Pancreas (tissue), 10 donors: ENCODE results near the gene SPAG17. TPM values are rescaled to one million over a fixed set of nuclear protein-coding genes. Genes with fewer than 3 reads are reported as not detected.

ENCODE experiments used
- ATAC-seq, 4 donors: fragments of 200-7000 bp; cut with Tn5 transposase; one replicate each; pipeline versions ENCODE4 v1.8.0 to v1.9.1; 2020; ENCODE audit warnings: mild to moderate bottlenecking in 4 of 4, moderate library complexity in 4 of 4
- DNase-seq, 6 donors: peaks; one replicate each; pipeline ENCODE4 v3.0.0-alpha.2; 2020
- FAIRE-seq: peaks from 2 replicates; lab custom pipeline; 2012; peaks lifted over from hg19 to GRCh38; lab: Jason Lieb, UNC
- H3K27ac ChIP-seq, 4 donors: fragments of 200-600 bp; sonication (generic); 1 replicate in 3 of 4; 2 replicates in 1 of 4; pipeline versions ENCODE4 v1.5.0 to v1.8.0; 2020
- H3K27me3 ChIP-seq, 4 donors: fragments of 200-600 bp; one replicate each; pipeline ENCODE4 v1.8.0; 2021
- H3K36me3 ChIP-seq, 3 donors: fragments of 200-600 bp; sonication (generic) in 1 of 3; one replicate each; pipeline versions ENCODE4 v1.5.0 to v1.8.0; 2020 to 2021
- H3K4me1 ChIP-seq, 3 donors: fragments of 200-600 bp; one replicate each; pipeline ENCODE4 v1.8.0; 2021
- H3K4me3 ChIP-seq, 4 donors: fragments of 200-600 bp; sonication (generic) in 2 of 4; one replicate each; pipeline versions ENCODE4 v1.5.0 to v1.8.0; 2020 to 2021
- H3K9me3 ChIP-seq, 4 donors: fragments of 200-600 bp; one replicate each; pipeline ENCODE4 v1.8.0; 2021
- WGBS, 2 donors: extraction: QIAGEN DNeasy Blood & Tissue Kit; methylation state at CpG; one replicate each; pipeline ENCODE4 v1.1.7; 2013; 5-methylcytosine and 5-hydroxymethylcytosine counted together
- intact Hi-C, 3 donors: fragments of 100-400 bp; cut with DNase I; formaldehyde crosslinking; loops; one replicate each; pipeline versions ENCODE4 v1.11.1 to v1.14.2; 2022
- polyA plus RNA-seq, 2 donors: library from polyadenylated mRNA; stranded (reverse); fragments of 200-250 nt; gene quantifications; one replicate each; pipeline ENCODE4 v1.2.3, GENCODE V29; 2013
- total RNA-seq, 6 donors: library from RNA; stranded (reverse); fragmentation: NEBNext Ultra II Directional in 4 of 6; extraction: Animal tissue kit (Norgen Biotek cat#: 25700) in 4 of 6; gene quantifications; one replicate each; pipeline versions ENCODE4 v1.2.1 to v1.2.4, GENCODE V29; 2021 to 2023
- TF ChIP-seq, protein P1 (sequence below), 4 donors: fragments of 200-600 bp; sonication (generic) in 3 of 4; IDR thresholded peaks; one replicate each; pipeline versions ENCODE4 v1.5.0 to v1.8.0; 2021; ENCODE audit warnings: antibody characterized with exemption in 4 of 4
- donor health status: healthy with polysubstance abuse.
- donor health status: DM: no; HTN: no; CAD: no; lungs with moderate emphysema.
- donor health status: DM: no; HTN: no; CAD: no.
- donor health status: control.
- donor health status: control.
- donor health status: Bipolar disorder and iron deficiency.
- donor health status: DM: yes; HTN: yes; CAD: no.
- donor health status: DM: no; HTN: no; CAD: no.
- donor health status: DM: no; HTN: no; CAD: no.
- donor health status: DM: yes; HTN: yes; CAD: no.

SPAG17 gene
- total and polyA plus RNA-seq, 8 donors: 0.61 to 3.5 (median 1.2) TPM

DNA sequence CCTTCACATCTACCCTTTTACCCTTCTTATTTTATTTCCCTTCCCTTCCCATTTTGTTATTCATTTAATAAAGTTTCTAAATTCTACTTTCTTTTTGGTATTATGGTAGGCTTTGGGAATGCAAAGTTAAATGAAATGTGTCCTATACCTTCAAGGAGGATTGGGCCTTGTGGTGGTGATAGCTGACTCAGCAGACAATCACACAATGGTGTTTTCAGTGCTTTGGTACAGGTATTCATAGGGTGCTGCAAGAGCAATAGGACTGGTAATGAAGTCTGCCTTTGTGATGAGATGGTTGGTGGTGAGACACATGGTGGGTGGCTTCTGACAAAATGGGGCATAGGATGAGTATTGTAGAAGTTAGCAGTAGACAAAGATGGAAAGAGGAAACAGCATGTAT lies 21.9 kb upstream of the SPAG17 start:
- Histone ChIP-seq H3K9me3 (no peaks in the 10 kb centered on the region), H3K27me3 (no peaks in the 10 kb centered on the region), H3K4me1 (no peaks in the 10 kb centered on the region), H3K27ac (no peak overlapping the region), H3K4me3 (no peak overlapping the region), H3K36me3 (no peaks in the 10 kb centered on the region)
- intact Hi-C loops: no loop called here
- DNase-seq (no peak), FAIRE-seq (no peak), ATAC-seq (no peak)
- TF ChIP-seq, protein P1, sequence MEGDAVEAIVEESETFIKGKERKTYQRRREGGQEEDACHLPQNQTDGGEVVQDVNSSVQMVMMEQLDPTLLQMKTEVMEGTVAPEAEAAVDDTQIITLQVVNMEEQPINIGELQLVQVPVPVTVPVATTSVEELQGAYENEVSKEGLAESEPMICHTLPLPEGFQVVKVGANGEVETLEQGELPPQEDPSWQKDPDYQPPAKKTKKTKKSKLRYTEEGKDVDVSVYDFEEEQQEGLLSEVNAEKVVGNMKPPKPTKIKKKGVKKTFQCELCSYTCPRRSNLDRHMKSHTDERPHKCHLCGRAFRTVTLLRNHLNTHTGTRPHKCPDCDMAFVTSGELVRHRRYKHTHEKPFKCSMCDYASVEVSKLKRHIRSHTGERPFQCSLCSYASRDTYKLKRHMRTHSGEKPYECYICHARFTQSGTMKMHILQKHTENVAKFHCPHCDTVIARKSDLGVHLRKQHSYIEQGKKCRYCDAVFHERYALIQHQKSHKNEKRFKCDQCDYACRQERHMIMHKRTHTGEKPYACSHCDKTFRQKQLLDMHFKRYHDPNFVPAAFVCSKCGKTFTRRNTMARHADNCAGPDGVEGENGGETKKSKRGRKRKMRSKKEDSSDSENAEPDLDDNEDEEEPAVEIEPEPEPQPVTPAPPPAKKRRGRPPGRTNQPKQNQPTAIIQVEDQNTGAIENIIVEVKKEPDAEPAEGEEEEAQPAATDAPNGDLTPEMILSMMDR (IDR thresholded peaks at IDR 0.05): no peak

DNA sequence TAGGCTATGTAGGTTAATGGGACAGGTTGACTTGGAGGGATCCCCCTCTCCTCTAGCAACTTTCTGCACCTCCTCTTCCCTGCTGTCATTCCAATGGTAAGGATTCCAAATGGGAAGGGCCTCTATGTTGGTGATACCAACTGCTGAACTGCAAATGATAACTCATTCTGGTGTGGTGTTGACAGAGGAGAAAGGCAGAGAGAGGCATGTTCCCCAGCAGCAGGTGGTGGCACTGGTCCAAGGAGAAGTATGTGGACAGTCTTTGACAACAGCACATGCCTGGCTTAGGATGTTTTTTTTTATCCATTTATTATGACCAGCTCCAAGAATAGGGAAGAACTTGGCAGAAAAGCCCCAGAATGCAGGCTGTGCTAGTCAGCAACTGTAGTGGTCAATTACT lies 19.6 kb upstream of the SPAG17 start:
- Histone ChIP-seq H3K4me1 (no peaks in the 10 kb centered on the region), H3K9me3 (no peaks in the 10 kb centered on the region), H3K36me3 (no peaks in the 10 kb centered on the region), H3K27me3 (no peaks in the 10 kb centered on the region), H3K27ac (no peak overlapping the region), H3K4me3 (no peak overlapping the region)
- FAIRE-seq (no peak), DNase-seq (no peak), ATAC-seq (no peak)
- intact Hi-C loops: no loop called here
- TF ChIP-seq, protein P1 (IDR thresholded peaks at IDR 0.05): no peak

DNA sequence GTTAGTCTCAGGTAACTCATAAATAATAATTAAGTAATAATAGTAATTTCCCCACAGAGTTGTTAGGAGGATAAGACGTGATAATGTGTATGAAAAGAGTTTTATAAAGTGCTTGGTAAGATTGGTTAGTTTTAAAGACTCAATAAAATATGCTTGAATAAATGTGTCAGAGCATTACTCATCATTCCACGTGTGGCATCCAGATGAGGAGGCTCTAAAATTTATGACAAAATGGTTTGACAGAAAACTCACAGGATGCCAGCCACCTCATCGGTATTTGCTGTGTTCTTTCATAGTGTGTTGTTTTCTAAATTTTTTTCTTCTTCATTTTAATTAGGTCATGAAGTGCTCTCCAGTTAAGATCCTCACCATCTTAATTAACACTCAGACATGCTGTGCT lies 19.1 kb upstream of the SPAG17 start:
- H3K27ac ChIP-seq: no peak overlapping the region
- no peak overlapping the region for H3K4me3 ChIP-seq
- H3K36me3 ChIP-seq: no peaks in the 10 kb centered on the region
- intact Hi-C loops: no loop called here
- FAIRE-seq (no peak), ATAC-seq (no peak), DNase-seq (no peak)
- H3K4me1 ChIP-seq: no peaks in the 10 kb centered on the region
- WGBS, 2 donors: 74 to 77% methylated on average over 3 of the region's 3 CpGs
- H3K9me3 ChIP-seq: no peaks in the 10 kb centered on the region
- H3K27me3 ChIP-seq: no peaks in the 10 kb centered on the region
- TF ChIP-seq, protein P1 (IDR thresholded peaks at IDR 0.05): no peak

DNA sequence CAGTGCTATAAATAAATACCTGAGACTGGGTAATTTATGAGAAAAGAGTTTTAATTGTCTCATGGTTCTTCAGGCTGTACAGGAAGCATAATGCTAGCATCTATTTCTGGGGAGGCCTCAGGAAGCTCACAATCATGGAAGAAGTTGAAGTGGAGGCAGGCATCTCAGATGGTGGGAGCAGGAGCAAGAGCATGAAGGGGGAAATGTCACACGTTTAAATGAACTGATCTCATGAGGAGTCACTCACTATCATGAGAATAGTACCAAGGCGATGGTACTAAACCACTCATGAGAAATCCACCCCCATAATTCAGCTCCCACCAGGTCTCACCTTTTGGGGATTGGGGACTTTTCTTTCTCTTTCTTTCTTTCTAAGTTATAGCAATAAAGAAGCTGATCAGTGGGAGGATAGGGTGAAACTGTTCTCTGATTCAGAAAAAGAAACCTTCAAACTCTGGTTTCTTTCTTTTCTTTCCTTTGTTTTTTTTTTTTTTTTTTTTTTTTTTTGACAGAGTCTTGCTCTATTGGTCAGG lies 17.1 kb upstream of the SPAG17 start:
- no peak for DNase-seq
- H3K27me3 ChIP-seq: no peaks in the 10 kb centered on the region
- no peaks in the 10 kb centered on the region for H3K36me3 ChIP-seq
- FAIRE-seq: no peak
- TF ChIP-seq, protein P1 (IDR thresholded peaks at IDR 0.05): no peak
- intact Hi-C loops: no loop called here
- H3K27ac ChIP-seq: no peak overlapping the region
- no peaks in the 10 kb centered on the region for H3K4me1 ChIP-seq
- H3K4me3 ChIP-seq: no peak overlapping the region
- no peak for ATAC-seq
- no peaks in the 10 kb centered on the region for H3K9me3 ChIP-seq
- 58 to 82% methylated on average over 2 of the region's 2 CpGs for WGBS, 2 donors

DNA sequence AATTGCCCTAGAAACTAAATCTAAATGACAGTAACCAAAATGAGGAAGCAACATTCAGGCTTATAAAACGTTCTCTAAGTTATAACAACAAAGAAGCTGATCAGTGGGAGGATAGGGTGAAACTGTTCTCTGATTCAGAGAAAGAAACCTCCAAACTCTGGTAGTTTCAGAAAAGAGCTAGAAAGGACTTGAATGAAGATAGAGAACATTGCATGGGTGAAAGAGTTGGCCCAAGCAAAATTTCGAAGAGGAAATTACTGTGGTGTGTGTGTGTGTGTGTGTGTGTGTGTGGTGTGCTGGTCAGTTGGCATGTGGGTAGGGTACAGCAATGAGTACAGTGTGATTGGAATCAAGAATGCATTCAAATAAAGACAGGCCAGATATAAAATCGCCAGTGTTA lies 16.5 kb upstream of the SPAG17 start:
- Histone ChIP-seq H3K27ac (no peak overlapping the region), H3K27me3 (no peaks in the 10 kb centered on the region), H3K4me3 (no peak overlapping the region), H3K4me1 (no peaks in the 10 kb centered on the region), H3K36me3 (no peaks in the 10 kb centered on the region), H3K9me3 (no peaks in the 10 kb centered on the region)
- TF ChIP-seq, protein P1 (IDR thresholded peaks at IDR 0.05): no peak
- DNase-seq (no peak), ATAC-seq (no peak), FAIRE-seq (no peak)
- intact Hi-C loops: no loop called here
- 50 to 54% methylated on average over 3 of the region's 3 CpGs for WGBS, 2 donors
